Endodermal cell (in vitro differentiated cells): ENCODE results near the gene RSPH10B. TPM values are rescaled to one million over a fixed set of nuclear protein-coding genes. Genes with fewer than 3 reads are reported as not detected.
"Not testable (repeated sequence)": the region's sequence is repeated elsewhere in the genome, so short reads cannot be mapped to it uniquely, and the experiment has no call there.

ENCODE experiments used
- DNase-seq: peaks from one replicate; pipeline ENCODE4 v3.0.0-alpha.2; 2017
- H3K27ac ChIP-seq: 2 replicates; pipeline ENCODE4 v1.5.1; 2013; ENCODE audit warnings: mild to moderate bottlenecking, low read depth, low read length, moderate library complexity
- H3K27me3 ChIP-seq: 2 replicates; pipeline ENCODE4 v1.6.1; 2013; ENCODE audit warnings: mild to moderate bottlenecking, low read length, moderate library complexity; ENCODE audit not compliant: insufficient read depth, control insufficient read depth, poor library complexity, severe bottlenecking
- H3K36me3 ChIP-seq: 2 replicates; pipeline ENCODE4 v1.7.0; 2013; ENCODE audit warnings: mild to moderate bottlenecking, low read length, moderate library complexity; ENCODE audit not compliant: control insufficient read depth, insufficient read depth
- H3K4me1 ChIP-seq: one replicate; pipeline ENCODE4 v1.7.0; 2013; ENCODE audit warnings: low read length; ENCODE audit not compliant: control insufficient read depth, insufficient read depth
- H3K4me3 ChIP-seq: 2 replicates; pipeline ENCODE4 v1.5.1; 2013; ENCODE audit warnings: mild to moderate bottlenecking, low read length, moderate library complexity
- H3K9ac ChIP-seq: 2 replicates; pipeline ENCODE4 v1.6.1; 2013; ENCODE audit warnings: mild to moderate bottlenecking, low read length, moderate library complexity; ENCODE audit not compliant: poor library complexity, severe bottlenecking; ENCODE audit errors: extremely low read depth
- H3K9me3 ChIP-seq: 2 replicates; pipeline ENCODE4 v1.6.1; 2013; ENCODE audit warnings: mild to moderate bottlenecking, low read length, moderate library complexity; ENCODE audit not compliant: control insufficient read depth
- H3K27ac Mint-ChIP-seq: 2 replicates; pipeline ENCODE4 v1.8.0; 2020; ENCODE audit warnings: mixed read lengths
- H3K27me3 Mint-ChIP-seq: 2 replicates; pipeline ENCODE4 v1.8.0; 2021; ENCODE audit warnings: mild to moderate bottlenecking, mixed read lengths; ENCODE audit not compliant: insufficient read depth
- H3K36me3 Mint-ChIP-seq: 2 replicates; pipeline ENCODE4 v1.8.0; 2020; ENCODE audit warnings: low read depth, mixed read lengths
- H3K4me1 Mint-ChIP-seq: 2 replicates; pipeline ENCODE4 v1.8.0; 2020; ENCODE audit warnings: mixed read lengths
- H3K4me3 Mint-ChIP-seq: 2 replicates; pipeline ENCODE4 v1.8.0; 2020; ENCODE audit warnings: mild to moderate bottlenecking, moderate library complexity, mixed read lengths
- H3K9me3 Mint-ChIP-seq: 2 replicates; pipeline ENCODE4 v1.8.0; 2020; ENCODE audit warnings: mild to moderate bottlenecking, mixed read lengths
- WGBS, 2 experiments: methylation state at CpG; one replicate each; pipeline versions ENCODE4 v1.1.5 to v1.1.7; 2013; ENCODE audit warnings: missing lambda C conversion rate in 2 of 2, mixed read lengths in 1 of 2; ENCODE audit not compliant: insufficient coverage in 1 of 2, insufficient read length in 1 of 2; 5-methylcytosine and 5-hydroxymethylcytosine counted together
- total RNA-seq, 2 donors: library from RNA; stranded (reverse); fragmentation: NEBNext Ultra II Directional in 1 of 2; extraction: Animal tissue kit (Norgen Biotek cat#: 25700) in 1 of 2; gene quantifications; 2 replicates in 1 of 2; 3 replicates in 1 of 2; pipeline ENCODE4 v1.2.1, GENCODE V29; 2021
- TF ChIP-seq, protein P1 (sequence below): fragments of 200-600 bp; sonication (generic); conservative IDR thresholded peaks from 2 replicates; pipeline ENCODE4 v1.5.0; 2021; ENCODE audit warnings: antibody characterized with exemption, mild to moderate bottlenecking

RSPH10B gene
- total RNA-seq, 2 donors from 2014 or later: 0.73 to 0.75 TPM

DNA sequence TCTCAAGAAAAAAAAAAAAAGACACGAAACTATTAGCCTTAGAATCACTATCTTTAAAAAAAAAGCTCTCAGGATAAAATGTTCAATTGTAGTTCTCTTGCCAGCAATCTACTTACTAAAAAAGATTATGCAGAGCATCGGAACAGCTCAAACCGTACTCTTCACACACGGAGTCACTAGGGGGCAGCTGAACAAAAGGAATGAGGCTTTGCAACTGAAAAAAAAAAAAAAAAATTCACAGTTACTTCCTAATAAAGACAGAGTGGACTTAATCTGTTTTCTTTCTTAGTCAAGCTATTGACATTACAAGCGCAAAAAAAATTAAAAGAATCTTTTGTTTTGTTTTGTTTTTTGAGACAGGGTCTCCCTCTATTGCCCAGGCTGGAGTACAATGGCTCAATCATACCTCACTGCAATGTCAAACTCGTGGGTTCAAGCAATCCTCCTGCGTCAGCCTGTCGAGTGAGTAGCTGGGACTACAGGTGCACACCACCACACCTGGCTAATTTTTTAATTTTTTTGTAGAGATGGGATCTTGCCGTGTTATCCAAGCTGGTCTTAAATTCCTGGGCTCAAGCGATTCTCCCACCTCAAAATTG lies 26.8 kb upstream of the RSPH10B start:
- H3K27me3 ChIP-seq: no peaks in the 10 kb centered on the region
- H3K9me3 ChIP-seq: no peaks in the 10 kb centered on the region
- 71 to 83% methylated on average over 4 to 9 of the region's 10 CpGs for WGBS, 2 experiments
- Mint-ChIP-seq H3K4me3 (no peak overlapping the region), H3K9me3 (no peaks in the 10 kb centered on the region), H3K36me3 (peaks cover 72% of the 10 kb centered on the region), H3K27me3 (no peaks in the 10 kb centered on the region), H3K4me1 (no peaks in the 10 kb centered on the region), H3K27ac (no peak overlapping the region)
- H3K36me3 ChIP-seq: peaks cover 61% of the 10 kb centered on the region
- DNase-seq: peak; percentile 61
- no peak overlapping the region for H3K4me3 ChIP-seq
- H3K4me1 ChIP-seq: no peaks in the 10 kb centered on the region
- no peak overlapping the region for H3K9ac ChIP-seq
- H3K27ac ChIP-seq: no peak overlapping the region
- TF ChIP-seq, protein P1, sequence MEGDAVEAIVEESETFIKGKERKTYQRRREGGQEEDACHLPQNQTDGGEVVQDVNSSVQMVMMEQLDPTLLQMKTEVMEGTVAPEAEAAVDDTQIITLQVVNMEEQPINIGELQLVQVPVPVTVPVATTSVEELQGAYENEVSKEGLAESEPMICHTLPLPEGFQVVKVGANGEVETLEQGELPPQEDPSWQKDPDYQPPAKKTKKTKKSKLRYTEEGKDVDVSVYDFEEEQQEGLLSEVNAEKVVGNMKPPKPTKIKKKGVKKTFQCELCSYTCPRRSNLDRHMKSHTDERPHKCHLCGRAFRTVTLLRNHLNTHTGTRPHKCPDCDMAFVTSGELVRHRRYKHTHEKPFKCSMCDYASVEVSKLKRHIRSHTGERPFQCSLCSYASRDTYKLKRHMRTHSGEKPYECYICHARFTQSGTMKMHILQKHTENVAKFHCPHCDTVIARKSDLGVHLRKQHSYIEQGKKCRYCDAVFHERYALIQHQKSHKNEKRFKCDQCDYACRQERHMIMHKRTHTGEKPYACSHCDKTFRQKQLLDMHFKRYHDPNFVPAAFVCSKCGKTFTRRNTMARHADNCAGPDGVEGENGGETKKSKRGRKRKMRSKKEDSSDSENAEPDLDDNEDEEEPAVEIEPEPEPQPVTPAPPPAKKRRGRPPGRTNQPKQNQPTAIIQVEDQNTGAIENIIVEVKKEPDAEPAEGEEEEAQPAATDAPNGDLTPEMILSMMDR: peak; percentile 76

DNA sequence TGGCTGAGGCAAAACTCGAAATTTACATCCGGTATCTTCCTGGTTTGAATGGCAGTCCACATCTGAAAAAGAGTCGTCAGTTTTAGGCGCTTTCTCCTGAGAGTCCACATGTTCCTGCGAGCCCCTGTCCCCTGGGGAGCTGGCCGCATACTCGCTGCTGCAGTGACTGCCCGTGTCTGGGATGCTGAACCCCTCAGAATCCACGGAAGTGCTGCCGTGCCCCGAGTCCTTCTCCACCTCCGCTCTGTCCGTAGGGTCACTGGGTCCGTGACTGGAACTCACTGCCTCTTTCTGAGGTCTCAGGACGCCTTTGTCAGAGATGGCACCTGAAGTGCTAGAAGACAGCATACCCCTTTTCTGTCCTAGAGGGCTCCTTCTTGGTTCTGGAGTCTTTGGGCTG lies 16.6 kb upstream of the RSPH10B start:
- H3K27ac ChIP-seq, H3K27ac Mint-ChIP-seq, H3K9me3 Mint-ChIP-seq: not testable (repeated sequence)

DNA sequence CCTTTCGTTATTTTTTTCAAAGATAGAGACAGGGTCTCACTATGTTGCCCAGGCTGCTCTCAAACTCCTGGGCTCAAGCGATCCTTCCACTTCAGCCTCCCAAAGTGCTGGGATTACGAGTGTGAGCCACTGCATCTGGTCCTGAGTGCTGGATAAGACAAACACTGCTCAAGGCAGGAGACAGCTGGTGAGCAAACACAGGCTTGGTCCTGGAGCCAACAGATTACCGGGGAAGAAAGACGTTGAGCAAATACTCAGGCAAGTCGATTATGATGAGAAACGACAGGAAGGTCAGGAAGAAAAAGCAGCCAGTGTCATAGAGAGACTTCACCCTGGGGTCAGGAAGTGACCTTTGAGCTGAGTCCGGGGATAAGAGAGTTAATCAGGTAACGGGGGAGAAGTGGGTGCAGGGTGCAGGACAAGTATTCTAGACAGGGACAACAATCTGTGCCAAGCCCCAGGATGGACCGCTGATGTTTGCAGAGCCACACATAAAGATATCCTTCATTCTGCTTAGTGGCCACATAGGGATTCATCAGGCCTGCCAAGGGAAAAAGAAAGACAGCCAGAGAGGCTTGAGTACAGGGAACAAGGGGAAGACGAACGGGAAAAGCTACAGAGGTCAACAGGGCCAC lies 9.3 kb upstream of the RSPH10B start:
- not testable (repeated sequence) for H3K27ac ChIP-seq, H3K27me3 Mint-ChIP-seq, H3K27me3 ChIP-seq, H3K36me3 ChIP-seq, H3K4me1 ChIP-seq, H3K4me3 ChIP-seq, H3K27ac Mint-ChIP-seq, H3K9me3 ChIP-seq, DNase-seq, H3K9me3 Mint-ChIP-seq, H3K4me3 Mint-ChIP-seq, H3K9ac ChIP-seq, H3K4me1 Mint-ChIP-seq
- no CpG with 5 or more reads among the region's 12 CpGs for WGBS, 2 experiments
- peaks cover 27% of the 10 kb centered on the region for H3K36me3 Mint-ChIP-seq

More for the DNA sequence above, 16.6 kb upstream of the RSPH10B start:
- not testable (repeated sequence) for H3K4me1 Mint-ChIP-seq, H3K27me3 ChIP-seq, H3K4me1 ChIP-seq, H3K9me3 ChIP-seq, H3K4me3 ChIP-seq, H3K27me3 Mint-ChIP-seq, DNase-seq, H3K4me3 Mint-ChIP-seq, H3K9ac ChIP-seq
- H3K36me3 ChIP-seq: peaks cover 41% of the 10 kb centered on the region
- 93 to 96% methylated on average over 14 to 15 of the region's 15 CpGs for WGBS, 2 experiments
- H3K36me3 Mint-ChIP-seq: peaks cover 55% of the 10 kb centered on the region

DNA sequence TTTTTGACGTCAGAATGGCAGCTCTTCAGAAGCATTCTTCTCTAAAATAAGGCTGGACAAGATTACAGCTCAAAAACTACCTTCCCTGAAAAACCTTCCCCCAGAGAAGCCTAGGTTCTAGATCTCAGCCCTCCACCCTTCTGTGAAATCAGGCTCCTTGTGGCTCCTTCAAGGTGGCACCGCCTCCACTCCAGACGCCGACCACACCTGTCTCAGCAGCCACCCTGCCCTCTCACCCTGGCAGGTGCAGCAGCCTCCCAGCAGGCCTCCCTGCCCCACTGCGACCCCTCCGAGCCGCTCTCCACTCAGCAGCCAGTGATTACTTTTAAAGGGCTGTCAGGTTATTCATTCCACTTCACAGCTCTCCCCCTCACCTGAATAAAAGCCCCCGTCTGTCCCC lies 3.1 kb upstream of the RSPH10B start:
- not testable (repeated sequence) for H3K27me3 Mint-ChIP-seq, H3K36me3 Mint-ChIP-seq, H3K4me1 Mint-ChIP-seq, H3K27ac ChIP-seq, H3K4me3 Mint-ChIP-seq, H3K27me3 ChIP-seq, H3K36me3 ChIP-seq, H3K9me3 ChIP-seq, H3K4me1 ChIP-seq, H3K27ac Mint-ChIP-seq, H3K4me3 ChIP-seq, DNase-seq, H3K9ac ChIP-seq, H3K9me3 Mint-ChIP-seq
- WGBS, 2 experiments: no CpG with 5 or more reads among the region's 8 CpGs

DNA sequence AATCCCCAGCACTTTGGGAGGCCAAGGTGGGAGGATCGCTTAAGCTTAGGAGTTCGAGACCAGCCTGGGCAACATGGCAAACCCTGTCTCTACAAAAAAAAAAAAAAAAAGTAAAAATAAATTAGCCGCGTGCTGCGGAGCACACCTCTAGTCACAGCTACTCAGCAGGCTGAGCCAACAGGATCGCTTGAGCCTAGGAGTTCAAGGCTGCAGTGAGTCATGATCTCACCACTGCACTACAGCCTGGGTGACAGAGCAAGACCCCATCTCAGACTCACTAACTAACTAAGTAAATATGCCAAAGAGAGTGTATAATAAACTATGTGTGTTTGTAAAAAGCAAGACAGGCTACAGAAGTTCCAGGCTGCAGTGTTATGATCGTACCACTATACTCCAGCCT lies 6.7 kb downstream of the RSPH10B start:
- not testable (repeated sequence) for H3K9me3 Mint-ChIP-seq, H3K4me3 Mint-ChIP-seq, H3K4me1 ChIP-seq, H3K27me3 ChIP-seq, H3K27ac Mint-ChIP-seq, H3K27ac ChIP-seq, H3K27me3 Mint-ChIP-seq, H3K4me1 Mint-ChIP-seq, H3K4me3 ChIP-seq, H3K36me3 ChIP-seq, H3K36me3 Mint-ChIP-seq, H3K9ac ChIP-seq, H3K9me3 ChIP-seq, DNase-seq
- 83% methylated on average over 5 of the region's 7 CpGs; no CpG with 5 or more reads in 1 of the 2 experiments for WGBS, 2 experiments

DNA sequence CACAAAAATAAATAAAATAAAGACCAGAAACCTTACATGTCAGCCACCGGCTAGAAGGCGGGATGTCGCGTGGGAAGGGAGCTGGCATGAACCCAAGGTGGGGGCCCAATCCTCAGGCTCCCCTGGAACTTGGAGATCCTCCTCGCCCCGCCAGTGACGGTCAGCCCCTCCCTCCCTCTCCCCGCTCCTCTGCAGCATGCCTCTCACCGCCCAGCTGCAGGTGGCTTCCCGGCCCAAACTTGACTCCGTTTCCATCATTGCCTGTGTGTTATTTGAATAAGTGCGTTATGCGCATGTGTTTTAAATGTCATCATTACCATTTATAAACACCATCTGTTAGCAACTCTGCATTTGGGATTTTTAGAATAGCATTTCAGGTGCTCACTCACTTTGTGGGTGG lies 7.3 kb downstream of the RSPH10B start:
- H3K4me3 Mint-ChIP-seq, H3K27ac ChIP-seq, H3K4me1 Mint-ChIP-seq, H3K27me3 ChIP-seq, DNase-seq, H3K36me3 ChIP-seq, H3K4me1 ChIP-seq, H3K9me3 ChIP-seq, H3K9me3 Mint-ChIP-seq, H3K9ac ChIP-seq, H3K27ac Mint-ChIP-seq, H3K4me3 ChIP-seq, H3K36me3 Mint-ChIP-seq, H3K27me3 Mint-ChIP-seq: not testable (repeated sequence)
- WGBS, 2 experiments: no CpG with 5 or more reads among the region's 13 CpGs
